ENCODE results near the gene HPSE2. TPM values are rescaled to one million over a fixed set of nuclear protein-coding genes. Genes with fewer than 3 reads are reported as not detected.

HPSE2 gene
- total RNA-seq, 1 donor from 2014 or later: 10.6 TPM

GRCh38 chr10:98528805-98529183, 706.9 kb downstream of the HPSE2 start:
- peak overlapping the region; percentile 44 for H3K27ac ChIP-seq

GRCh38 chr10:98528166-98528804, 707.4 kb downstream of the HPSE2 start:
- Histone ChIP-seq H3K9me3 (no peaks in the 10 kb centered on the region), H3K4me3 (no peak overlapping the region), H3K27ac (peak overlapping the region; percentile 44), H3K27me3 (no peaks in the 10 kb centered on the region), H3K36me3 (no peaks in the 10 kb centered on the region), H3K4me1 (no peaks in the 10 kb centered on the region)
- DNase-seq (ENCODE audit: extremely low spot score in 2 of 2): no peak
- intact Hi-C loops (cut with DNase I): no loop called here
- TF ChIP-seq POLR2A (IDR thresholded peaks at IDR 0.05) (no peak), CTCF (IDR thresholded peaks at IDR 0.05) (no peak), POLR2AphosphoS5 (IDR thresholded peaks at IDR 0.05; ENCODE audit: insufficient read depth in 1 of 2, low read depth in 1 of 2) (no peak)

More at GRCh38 chr10:98528805-98529183, 706.9 kb downstream of the HPSE2 start:
- Histone ChIP-seq H3K4me3 (no peak overlapping the region), H3K36me3 (no peaks in the 10 kb centered on the region), H3K4me1 (no peaks in the 10 kb centered on the region), H3K9me3 (no peaks in the 10 kb centered on the region), H3K27me3 (no peaks in the 10 kb centered on the region)
- TF ChIP-seq CTCF (IDR thresholded peaks at IDR 0.05) (no peak), POLR2AphosphoS5 (IDR thresholded peaks at IDR 0.05; ENCODE audit: insufficient read depth in 1 of 2, low read depth in 1 of 2) (no peak), POLR2A (IDR thresholded peaks at IDR 0.05) (no peak)
- intact Hi-C loops (cut with DNase I): no loop called here
- DNase-seq (ENCODE audit: extremely low spot score in 2 of 2): peak in 1 of 2 donors; percentile 84

GRCh38 chr10:98525969-98526368, 709.7 kb downstream of the HPSE2 start:
- Histone ChIP-seq H3K4me3 (no peak overlapping the region), H3K9me3 (no peaks in the 10 kb centered on the region), H3K27me3 (no peaks in the 10 kb centered on the region), H3K27ac (no peak overlapping the region), H3K4me1 (no peaks in the 10 kb centered on the region), H3K36me3 (no peaks in the 10 kb centered on the region)
- TF ChIP-seq POLR2A (IDR thresholded peaks at IDR 0.05): no peak
- TF ChIP-seq POLR2AphosphoS5 (IDR thresholded peaks at IDR 0.05; ENCODE audit: insufficient read depth in 1 of 2, low read depth in 1 of 2): no peak
- no peak for TF ChIP-seq CTCF (IDR thresholded peaks at IDR 0.05)
- no peak for DNase-seq (ENCODE audit: extremely low spot score in 2 of 2)
- intact Hi-C loops (cut with DNase I): no loop called here

- no peak for TF ChIP-seq POLR2AphosphoS5 (IDR thresholded peaks at IDR 0.05; ENCODE audit: insufficient read depth in 1 of 2, low read depth in 1 of 2)
- no peak for TF ChIP-seq CTCF (IDR thresholded peaks at IDR 0.05)
- TF ChIP-seq POLR2A (IDR thresholded peaks at IDR 0.05): no peak
- no peak overlapping the region for H3K27ac ChIP-seq
- H3K4me3 ChIP-seq: no peak overlapping the region
Measured at GRCh38 chr10:98524124-98524523, 711.5 kb downstream of the HPSE2 start.

GRCh38 chr10:98519841-98520240, 715.8 kb downstream of the HPSE2 start:
- TF ChIP-seq POLR2AphosphoS5 (IDR thresholded peaks at IDR 0.05; ENCODE audit: insufficient read depth in 1 of 2, low read depth in 1 of 2) (no peak), CTCF (IDR thresholded peaks at IDR 0.05) (no peak), POLR2A (IDR thresholded peaks at IDR 0.05) (no peak)
- intact Hi-C loops (cut with DNase I): no loop called here
- H3K4me3 ChIP-seq: no peak overlapping the region
- H3K27ac ChIP-seq: no peak overlapping the region
- no peaks in the 10 kb centered on the region for H3K9me3 ChIP-seq
- no peak for DNase-seq (ENCODE audit: extremely low spot score in 2 of 2)
- H3K27me3 ChIP-seq: no peaks in the 10 kb centered on the region
- H3K36me3 ChIP-seq: no peaks in the 10 kb centered on the region
- H3K4me1 ChIP-seq: peaks cover 13% of the 10 kb centered on the region

More at GRCh38 chr10:98524124-98524523, 711.5 kb downstream of the HPSE2 start:
- intact Hi-C loops (cut with DNase I): no loop called here
- no peak for DNase-seq (ENCODE audit: extremely low spot score in 2 of 2)
- Histone ChIP-seq H3K9me3 (no peaks in the 10 kb centered on the region), H3K27me3 (no peaks in the 10 kb centered on the region), H3K36me3 (no peaks in the 10 kb centered on the region), H3K4me1 (no peaks in the 10 kb centered on the region)

Measured in vagina (tissue), 2 donors.